Lung (tissue), 12 donors: Measurements from ENCODE around the gene CNTNAP2. TPM values are rescaled to one million over a fixed set of nuclear protein-coding genes. Genes with fewer than 3 reads are reported as not detected.

Source experiments
- ATAC-seq: fragments of 200-7000 bp; cut with Tn5 transposase; one replicate; pipeline ENCODE4 v1.9.1; 2020; ENCODE audit warnings: moderate number of reproducible peaks; ENCODE audit not compliant: insufficient read depth, low FRiP score
- DNase-seq, 3 donors: peaks; one replicate each; pipeline ENCODE4 v3.0.0-alpha.2; 2013 to 2017
- H3K27ac ChIP-seq, 2 donors: one replicate each; pipeline ENCODE4 v1.5.1; 2013; ENCODE audit warnings: mild to moderate bottlenecking in 2 of 2, moderate library complexity in 2 of 2, control low read depth in 1 of 2, inconsistent platforms in 1 of 2, low read depth in 1 of 2, low read length in 1 of 2
- H3K27me3 ChIP-seq, 3 donors: one replicate each; pipeline ENCODE4 v1.5.1; 2013; ENCODE audit warnings: low read length in 2 of 3; ENCODE audit not compliant: control insufficient read depth in 3 of 3, insufficient read depth in 3 of 3
- H3K36me3 ChIP-seq, 4 donors: one replicate each; pipeline ENCODE4 v1.5.1; 2013; ENCODE audit warnings: low read length in 4 of 4, mild to moderate bottlenecking in 1 of 4, moderate library complexity in 1 of 4; ENCODE audit not compliant: control insufficient read depth in 4 of 4, insufficient read depth in 4 of 4
- H3K4me1 ChIP-seq, 5 donors: one replicate each; pipeline ENCODE4 v1.5.1; 2013; ENCODE audit warnings: low read length in 5 of 5, mild to moderate bottlenecking in 2 of 5, moderate library complexity in 1 of 5; ENCODE audit not compliant: control insufficient read depth in 5 of 5, insufficient read depth in 5 of 5
- H3K4me3 ChIP-seq: one replicate; pipeline ENCODE4 v1.5.1; 2013; ENCODE audit warnings: mild to moderate bottlenecking, control low read depth, moderate library complexity
- H3K9ac ChIP-seq, 2 donors: one replicate each; pipeline ENCODE4 v1.5.1; 2013; ENCODE audit warnings: low read length in 2 of 2, control low read depth in 1 of 2; ENCODE audit not compliant: insufficient read depth in 1 of 2
- H3K9me3 ChIP-seq, 4 donors: one replicate each; pipeline ENCODE4 v1.5.1; 2013; ENCODE audit warnings: low read length in 3 of 4, mild to moderate bottlenecking in 1 of 4, moderate library complexity in 1 of 4; ENCODE audit not compliant: control insufficient read depth in 4 of 4, insufficient read depth in 3 of 4
- CTCF ChIP-seq: IDR thresholded peaks from 2 replicates; pipeline ENCODE4 v1.5.1; 2012; ENCODE audit warnings: mild to moderate bottlenecking; ENCODE audit errors: control extremely low read depth, extremely low read depth
- WGBS, 2 donors: extraction: QIAGEN DNeasy Blood & Tissue Kit; methylation state at CpG; one replicate each; pipeline ENCODE4 v1.1.7; 2013; 5-methylcytosine and 5-hydroxymethylcytosine counted together
- polyA plus RNA-seq, 2 donors: library from polyadenylated mRNA; stranded (reverse); fragments of 200-250 nt; gene quantifications; one replicate each; pipeline ENCODE4 v1.2.1, GENCODE V29; 2013
- total RNA-seq, 2 donors: library from RNA; depleted of rRNA in 1 of 2; stranded (reverse); fragments of >200 nt in 1 of 2; gene quantifications; one replicate each; pipeline ENCODE4 v1.2.1, GENCODE V29; 2014 to 2021
- donor health status: control.
- donor health status: control.
- donor health status: Bipolar disorder and iron deficiency.
- donor health status: healthy.
- donor health status: DM: yes; HTN: yes; CAD: no.

The CNTNAP2 gene
- total and polyA plus RNA-seq, 4 donors: 0.18 to 45.3 (median 0.52) TPM

DNA sequence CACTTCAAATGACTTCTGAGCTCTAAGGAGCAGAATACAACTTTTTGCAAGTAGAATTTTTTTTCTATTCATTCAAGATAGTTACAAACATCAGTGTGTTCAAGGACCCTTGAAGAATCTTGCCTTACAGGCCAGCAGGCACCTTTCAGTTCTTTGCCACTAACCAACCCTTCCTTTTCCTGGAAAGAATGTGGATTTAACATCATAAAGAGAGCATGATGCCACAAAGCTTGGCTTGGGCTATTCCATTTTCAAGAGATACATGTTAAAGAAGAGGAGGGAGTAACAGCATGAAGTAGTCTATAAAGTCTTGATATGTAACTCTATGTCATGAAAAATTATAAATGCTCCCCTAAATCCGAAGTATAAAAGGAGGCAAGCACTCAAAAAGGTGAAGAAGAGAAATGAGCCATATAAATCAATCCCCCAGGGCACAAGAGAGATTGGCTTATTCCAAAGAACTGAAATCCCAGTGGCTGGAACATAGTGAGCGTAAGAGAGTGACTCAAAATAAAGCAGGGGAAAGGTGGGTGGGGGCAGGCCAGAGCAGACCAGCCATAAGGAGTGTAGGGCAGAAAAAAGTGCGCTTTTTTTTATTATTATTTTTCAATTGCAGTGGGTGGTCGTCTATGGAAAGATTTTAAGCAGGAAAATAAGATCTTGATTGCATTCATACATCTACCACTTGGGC, 1448.3 kb downstream of the CNTNAP2 start:
- H3K36me3 ChIP-seq: no peaks in the 10 kb centered on the region
- ATAC-seq (no peak), DNase-seq (no peak)
- no peaks in the 10 kb centered on the region for H3K4me1 ChIP-seq
- H3K27ac ChIP-seq: no peak overlapping the region
- H3K9me3 ChIP-seq: no peaks in the 10 kb centered on the region
- H3K27me3 ChIP-seq: no peaks in the 10 kb centered on the region
- H3K4me3 ChIP-seq: no peak overlapping the region
- WGBS, 2 donors: 77 to 84% methylated on average over 4 of the region's 4 CpGs
- TF ChIP-seq CTCF: no peak
- no peak overlapping the region for H3K9ac ChIP-seq

GRCh38 chr7:147567043-147567442, 1450.4 kb downstream of the CNTNAP2 start:
- ATAC-seq: no peak
- WGBS, 2 donors: 85 to 91% methylated on average over 3 of the region's 3 CpGs
- H3K9ac ChIP-seq: no peak overlapping the region

DNA sequence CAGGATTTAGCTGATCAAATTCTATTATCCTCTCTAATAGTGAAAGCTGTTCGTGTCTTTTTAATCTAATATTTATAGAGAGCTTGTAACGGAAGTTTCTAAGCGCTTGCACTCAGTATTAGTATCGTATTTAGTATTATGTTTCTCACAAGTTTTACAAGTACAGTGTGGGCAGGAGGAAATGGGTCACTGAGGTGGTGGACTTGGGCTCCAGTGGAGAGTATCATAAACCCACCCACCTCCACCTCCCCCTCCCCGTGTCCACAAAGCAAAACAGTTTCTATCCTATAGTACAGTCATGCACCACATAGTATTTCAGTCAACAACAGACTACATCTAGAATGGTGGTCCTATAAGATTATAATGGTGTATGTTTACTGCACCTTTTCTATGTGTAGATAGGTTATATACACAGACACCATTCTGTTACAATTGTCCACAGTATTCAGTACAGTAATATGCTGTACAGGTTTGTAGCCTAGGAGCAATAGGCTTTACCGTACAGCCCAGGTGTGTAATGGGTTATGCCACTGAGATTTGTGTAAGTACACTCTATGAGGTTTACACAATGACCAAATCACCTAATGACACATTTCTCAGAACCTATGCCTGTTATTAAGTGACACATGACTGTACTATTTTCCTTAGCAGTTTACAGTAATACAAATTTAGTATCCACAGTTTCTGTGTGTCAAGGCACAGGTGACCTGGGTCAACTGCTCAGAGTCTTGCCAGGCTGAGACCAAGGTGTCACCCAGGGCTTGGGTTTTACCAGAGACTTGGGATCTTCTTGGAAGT, 1452.7 kb downstream of the CNTNAP2 start:
- Histone ChIP-seq H3K4me1 (peaks cover 0 to 3% (median 0%) of the 10 kb centered on the region in 5 donors), H3K4me3 (no peak overlapping the region), H3K27me3 (no peaks in the 10 kb centered on the region), H3K27ac (no peak overlapping the region), H3K36me3 (no peaks in the 10 kb centered on the region), H3K9me3 (no peaks in the 10 kb centered on the region), H3K9ac (no peak overlapping the region)
- 71 to 85% methylated on average over 6 of the region's 6 CpGs for WGBS, 2 donors
- DNase-seq (no peak), ATAC-seq (no peak)
- TF ChIP-seq CTCF: no peak

More at GRCh38 chr7:147567043-147567442, 1450.4 kb downstream of the CNTNAP2 start:
- Histone ChIP-seq H3K4me3 (no peak overlapping the region), H3K27me3 (no peaks in the 10 kb centered on the region), H3K36me3 (no peaks in the 10 kb centered on the region), H3K9me3 (no peaks in the 10 kb centered on the region), H3K4me1 (no peaks in the 10 kb centered on the region), H3K27ac (no peak overlapping the region)
- DNase-seq: no peak
- TF ChIP-seq CTCF: no peak
